Heart left ventricle (tissue), 13 donors: ENCODE results near the gene ADCY3.

ENCODE experiments used
- POLR2A ChIP-seq, 2 donors: fragments of 450-650 bp; IDR thresholded peaks; one replicate each; pipeline ENCODE4 v1.6.1; 2017; ENCODE audit warnings: antibody characterized with exemption in 2 of 2, mild to moderate bottlenecking in 2 of 2, moderate library complexity in 2 of 2
- TF ChIP-seq, protein P1 (sequence below), 12 donors: fragments of 200-600 bp; sonication (generic) in 4 of 12; IDR thresholded peaks; one replicate each; pipeline versions ENCODE4 v1.5.0 to v1.8.0; 2018 to 2022; ENCODE audit warnings: antibody characterized with exemption in 12 of 12, mild to moderate bottlenecking in 5 of 12
- donor health status: ischemic (EF 13 %, LVEDD 7.1; RV severe dilation, severe dysfunction).
- donor health status: DM: no; HTN: yes; CAD: no.
- donor health status: DM: no; HTN: no; CAD: no.
- donor health status: ischemic (EF 25% LVEDD 6.9; RV normal size, moderate dysfunction).
- donor health status: ischemic (EF 25% LVEDD 5.7; RV mildly dilated, moderate dysfunction).
- donor health status: ischemic (EF 35%, LVEDD 5.7; RV mildly dilated, moderate dysfunction).
- donor health status: nonischemic (EF 11% LVEDD 7.7; RV severe dilation, severe dysfunction).
- donor health status: DM: yes; HTN: yes; CAD: no.
- donor health status: PGD.
- donor health status: ischemic (EF 29% LVEDD 5.4; RV normal size, mild dysfunction).
- donor health status: nonischemic (EF 23%, LVEDD 6.1; RV moderate dilation, normal function).

DNA sequence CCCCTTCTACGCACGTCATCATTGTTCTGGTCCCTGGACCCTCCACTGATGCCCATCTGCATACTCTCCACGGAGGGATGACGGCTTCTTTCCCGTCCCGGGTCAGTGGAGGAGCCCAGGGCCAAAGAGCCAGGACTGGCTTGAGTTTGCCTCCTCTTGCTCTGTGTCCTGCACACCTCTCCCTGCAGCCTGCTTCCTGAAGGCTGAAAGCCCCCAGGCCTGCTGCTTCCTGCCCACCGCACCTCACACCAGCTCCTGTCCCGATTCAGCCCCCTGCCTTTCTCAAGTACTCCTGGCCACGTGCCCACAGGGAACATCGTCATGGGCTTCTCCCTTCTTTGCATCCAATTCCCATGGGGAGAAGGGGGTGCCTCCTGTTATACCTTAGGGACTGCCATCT, 7.1 kb downstream of the ADCY3 start:
- no peak for TF ChIP-seq POLR2A (IDR thresholded peaks at IDR 0.05)
- TF ChIP-seq, protein P1, sequence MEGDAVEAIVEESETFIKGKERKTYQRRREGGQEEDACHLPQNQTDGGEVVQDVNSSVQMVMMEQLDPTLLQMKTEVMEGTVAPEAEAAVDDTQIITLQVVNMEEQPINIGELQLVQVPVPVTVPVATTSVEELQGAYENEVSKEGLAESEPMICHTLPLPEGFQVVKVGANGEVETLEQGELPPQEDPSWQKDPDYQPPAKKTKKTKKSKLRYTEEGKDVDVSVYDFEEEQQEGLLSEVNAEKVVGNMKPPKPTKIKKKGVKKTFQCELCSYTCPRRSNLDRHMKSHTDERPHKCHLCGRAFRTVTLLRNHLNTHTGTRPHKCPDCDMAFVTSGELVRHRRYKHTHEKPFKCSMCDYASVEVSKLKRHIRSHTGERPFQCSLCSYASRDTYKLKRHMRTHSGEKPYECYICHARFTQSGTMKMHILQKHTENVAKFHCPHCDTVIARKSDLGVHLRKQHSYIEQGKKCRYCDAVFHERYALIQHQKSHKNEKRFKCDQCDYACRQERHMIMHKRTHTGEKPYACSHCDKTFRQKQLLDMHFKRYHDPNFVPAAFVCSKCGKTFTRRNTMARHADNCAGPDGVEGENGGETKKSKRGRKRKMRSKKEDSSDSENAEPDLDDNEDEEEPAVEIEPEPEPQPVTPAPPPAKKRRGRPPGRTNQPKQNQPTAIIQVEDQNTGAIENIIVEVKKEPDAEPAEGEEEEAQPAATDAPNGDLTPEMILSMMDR (IDR thresholded peaks at IDR 0.05) = no peak
